Adrenal gland (tissue), 5 donors: Measurements from ENCODE around the gene ROR2.

Source experiments
- POLR2A ChIP-seq, 2 donors: fragments of 450-650 bp; IDR thresholded peaks; one replicate each; pipeline ENCODE4 v1.6.1; 2017; ENCODE audit warnings: antibody characterized with exemption in 2 of 2, mild to moderate bottlenecking in 2 of 2, moderate library complexity in 1 of 2
- TF ChIP-seq, protein P1 (sequence below), 6 experiments: fragments of 450-650 bp in 4 of 6; fragments of 200-600 bp in 2 of 6; sonication (generic) in 1 of 6; IDR thresholded peaks; 1 replicate in 5 of 6; 2 replicates in 1 of 6; pipeline versions ENCODE4 v1.5.1 to v1.8.0; 2016 to 2021; ENCODE audit warnings: antibody characterized with exemption in 6 of 6, mild to moderate bottlenecking in 2 of 6, moderate library complexity in 1 of 6
- donor health status: DM: no; HTN: no; CAD: no.

DNA sequence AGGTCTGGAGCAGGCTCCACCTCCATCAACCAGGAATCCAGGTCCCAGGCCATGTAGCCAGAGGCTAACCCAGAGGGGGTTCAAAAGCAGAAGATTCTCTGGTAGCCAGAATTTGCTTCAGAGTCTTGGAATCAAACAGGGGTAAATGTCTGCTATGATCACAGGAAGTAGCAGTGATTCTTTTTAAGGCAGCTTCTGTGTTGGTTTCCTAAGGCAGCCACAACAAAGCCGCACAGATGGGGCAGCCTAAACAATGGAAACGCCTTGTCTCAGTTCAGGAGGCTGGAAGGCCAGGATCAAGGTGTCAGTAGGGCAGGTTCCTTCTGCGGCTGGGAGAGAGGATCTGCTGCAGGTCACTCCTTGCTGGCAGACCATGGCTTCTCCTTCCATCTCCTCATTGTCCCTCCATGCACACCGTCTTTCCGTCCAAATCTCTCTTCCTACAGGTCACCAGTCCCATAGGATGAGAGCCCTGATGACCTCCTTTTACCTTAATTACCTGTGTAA, 167.3 kb downstream of the ROR2 start:
- TF ChIP-seq POLR2A (IDR thresholded peaks at IDR 0.05), result no peak
- TF ChIP-seq, protein P1, sequence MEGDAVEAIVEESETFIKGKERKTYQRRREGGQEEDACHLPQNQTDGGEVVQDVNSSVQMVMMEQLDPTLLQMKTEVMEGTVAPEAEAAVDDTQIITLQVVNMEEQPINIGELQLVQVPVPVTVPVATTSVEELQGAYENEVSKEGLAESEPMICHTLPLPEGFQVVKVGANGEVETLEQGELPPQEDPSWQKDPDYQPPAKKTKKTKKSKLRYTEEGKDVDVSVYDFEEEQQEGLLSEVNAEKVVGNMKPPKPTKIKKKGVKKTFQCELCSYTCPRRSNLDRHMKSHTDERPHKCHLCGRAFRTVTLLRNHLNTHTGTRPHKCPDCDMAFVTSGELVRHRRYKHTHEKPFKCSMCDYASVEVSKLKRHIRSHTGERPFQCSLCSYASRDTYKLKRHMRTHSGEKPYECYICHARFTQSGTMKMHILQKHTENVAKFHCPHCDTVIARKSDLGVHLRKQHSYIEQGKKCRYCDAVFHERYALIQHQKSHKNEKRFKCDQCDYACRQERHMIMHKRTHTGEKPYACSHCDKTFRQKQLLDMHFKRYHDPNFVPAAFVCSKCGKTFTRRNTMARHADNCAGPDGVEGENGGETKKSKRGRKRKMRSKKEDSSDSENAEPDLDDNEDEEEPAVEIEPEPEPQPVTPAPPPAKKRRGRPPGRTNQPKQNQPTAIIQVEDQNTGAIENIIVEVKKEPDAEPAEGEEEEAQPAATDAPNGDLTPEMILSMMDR (IDR thresholded peaks at IDR 0.05), result no peak
